Esophagus (tissue), 2 donors: ENCODE data around the gene PID1. TPM values are rescaled to one million over a fixed set of nuclear protein-coding genes. Genes with fewer than 3 reads are reported as not detected.

Experiments used
- H3K27ac ChIP-seq, 2 donors: one replicate each; pipeline ENCODE4 v1.5.1; 2013; ENCODE audit warnings: low read depth in 2 of 2, mild to moderate bottlenecking in 2 of 2, inconsistent platforms in 1 of 2, low read length in 1 of 2, moderate library complexity in 1 of 2
- H3K27me3 ChIP-seq, 2 donors: one replicate each; pipeline ENCODE4 v1.6.1; 2013; ENCODE audit warnings: low read length in 2 of 2, control low read depth in 1 of 2, mild to moderate bottlenecking in 1 of 2; ENCODE audit not compliant: insufficient read depth in 2 of 2, control insufficient read depth in 1 of 2
- H3K36me3 ChIP-seq, 2 donors: one replicate each; pipeline ENCODE4 v1.6.1; 2013; ENCODE audit warnings: low read length in 1 of 2; ENCODE audit not compliant: control insufficient read depth in 2 of 2, insufficient read depth in 2 of 2
- H3K4me1 ChIP-seq, 2 donors: one replicate each; pipeline ENCODE4 v1.6.1; 2013; ENCODE audit warnings: low read length in 1 of 2; ENCODE audit not compliant: control insufficient read depth in 2 of 2, insufficient read depth in 2 of 2
- H3K4me3 ChIP-seq, 2 donors: one replicate each; pipeline ENCODE4 v1.5.1; 2013; ENCODE audit warnings: low read length in 2 of 2, mild to moderate bottlenecking in 2 of 2, low read depth in 1 of 2, moderate library complexity in 1 of 2
- H3K9me3 ChIP-seq, 2 donors: one replicate each; pipeline ENCODE4 v1.6.1; 2013; ENCODE audit warnings: mild to moderate bottlenecking in 2 of 2, low read depth in 1 of 2, low read length in 1 of 2, moderate library complexity in 1 of 2; ENCODE audit not compliant: control insufficient read depth in 2 of 2, insufficient read depth in 1 of 2
- WGBS, 2 donors: extraction: QIAGEN DNeasy Blood & Tissue Kit; methylation state at CpG; one replicate each; pipeline ENCODE4 v1.1.7; 2013; 5-methylcytosine and 5-hydroxymethylcytosine counted together
- polyA plus RNA-seq, 2 donors: library from polyadenylated mRNA; stranded (reverse); fragments of 200-250 nt; gene quantifications; one replicate each; pipeline ENCODE4 v1.2.3, GENCODE V29; 2013
- donor health status: healthy with polysubstance abuse.
- donor health status: Bipolar disorder and iron deficiency.

The PID1 gene
- polyA plus RNA-seq, 2 donors, result 2.0 to 3.5 TPM

- Histone ChIP-seq H3K4me1 (no peaks in the 10 kb centered on the region), H3K9me3 (no peaks in the 10 kb centered on the region), H3K36me3 (no peaks in the 10 kb centered on the region), H3K27me3 (no peaks in the 10 kb centered on the region), H3K27ac (no peak overlapping the region), H3K4me3 (no peak overlapping the region)
- WGBS, 2 donors, result 73 to 87% methylated on average over 2 of the region's 2 CpGs
These were observed 145.0 kb downstream of the PID1 start for GRCh38 chr2:229126066-229126465.

- H3K4me3 ChIP-seq, result no peak overlapping the region
- H3K27me3 ChIP-seq, result no peaks in the 10 kb centered on the region
- no peaks in the 10 kb centered on the region for H3K4me1 ChIP-seq
- no peaks in the 10 kb centered on the region for H3K36me3 ChIP-seq
- no peak overlapping the region for H3K27ac ChIP-seq
- no peaks in the 10 kb centered on the region for H3K9me3 ChIP-seq
These were observed 147.0 kb downstream of the PID1 start for GRCh38 chr2:229124136-229124535.

GRCh38 chr2:229118927-229119326 is 152.2 kb downstream of the PID1 start:
- no peak overlapping the region for H3K4me3 ChIP-seq
- H3K36me3 ChIP-seq, result no peaks in the 10 kb centered on the region
- H3K27ac ChIP-seq, result no peak overlapping the region
- H3K27me3 ChIP-seq, result no peaks in the 10 kb centered on the region
- no peaks in the 10 kb centered on the region for H3K4me1 ChIP-seq
- no peaks in the 10 kb centered on the region for H3K9me3 ChIP-seq

GRCh38 chr2:229118336-229118735 is 152.8 kb downstream of the PID1 start:
- Histone ChIP-seq H3K9me3 (no peaks in the 10 kb centered on the region), H3K27me3 (no peaks in the 10 kb centered on the region), H3K27ac (no peak overlapping the region), H3K36me3 (no peaks in the 10 kb centered on the region), H3K4me3 (no peak overlapping the region), H3K4me1 (no peaks in the 10 kb centered on the region)
- WGBS, 2 donors, result 66 to 74% methylated on average over 4 of the region's 4 CpGs

GRCh38 chr2:229111744-229112143 is 159.3 kb downstream of the PID1 start:
- no peaks in the 10 kb centered on the region for H3K27me3 ChIP-seq
- WGBS, 2 donors, result 81 to 83% methylated on average over 5 of the region's 5 CpGs
- no peak overlapping the region for H3K27ac ChIP-seq
- H3K4me3 ChIP-seq, result no peak overlapping the region
- H3K9me3 ChIP-seq, result no peaks in the 10 kb centered on the region
- H3K36me3 ChIP-seq, result no peaks in the 10 kb centered on the region
- no peaks in the 10 kb centered on the region for H3K4me1 ChIP-seq

- Histone ChIP-seq H3K27ac (no peak overlapping the region), H3K4me3 (no peak overlapping the region), H3K4me1 (no peaks in the 10 kb centered on the region), H3K9me3 (no peaks in the 10 kb centered on the region), H3K36me3 (no peaks in the 10 kb centered on the region), H3K27me3 (no peaks in the 10 kb centered on the region)
- 91 to 94% methylated on average over 7 of the region's 7 CpGs for WGBS, 2 donors
These were observed 161.9 kb downstream of the PID1 start for GRCh38 chr2:229109195-229109594.

GRCh38 chr2:229107601-229108000 is 163.5 kb downstream of the PID1 start:
- H3K36me3 ChIP-seq, result no peaks in the 10 kb centered on the region
- H3K9me3 ChIP-seq, result no peaks in the 10 kb centered on the region
- H3K4me1 ChIP-seq, result no peaks in the 10 kb centered on the region
- H3K27me3 ChIP-seq, result no peaks in the 10 kb centered on the region
- no peak overlapping the region for H3K4me3 ChIP-seq
- 84 to 86% methylated on average over 7 of the region's 7 CpGs for WGBS, 2 donors
- H3K27ac ChIP-seq, result no peak overlapping the region

- no peak overlapping the region for H3K27ac ChIP-seq
- H3K27me3 ChIP-seq, result no peaks in the 10 kb centered on the region
- 62 to 64% methylated on average over 7 of the region's 7 CpGs for WGBS, 2 donors
These were observed 166.1 kb downstream of the PID1 start for GRCh38 chr2:229104974-229105387.

GRCh38 chr2:229104025-229104424 is 167.1 kb downstream of the PID1 start:
- Histone ChIP-seq H3K27ac (no peak overlapping the region), H3K4me3 (no peak overlapping the region), H3K9me3 (no peaks in the 10 kb centered on the region), H3K36me3 (no peaks in the 10 kb centered on the region), H3K27me3 (no peaks in the 10 kb centered on the region), H3K4me1 (no peaks in the 10 kb centered on the region)
- 94 to 96% methylated on average over 3 of the region's 3 CpGs for WGBS, 2 donors

More at GRCh38 chr2:229104974-229105387, 166.1 kb downstream of the PID1 start:
- Histone ChIP-seq H3K4me1 (no peaks in the 10 kb centered on the region), H3K36me3 (no peaks in the 10 kb centered on the region), H3K4me3 (no peak overlapping the region), H3K9me3 (no peaks in the 10 kb centered on the region)

- no peaks in the 10 kb centered on the region for H3K4me1 ChIP-seq
- WGBS, 2 donors, result 86 to 90% methylated on average over 1 of the region's 1 CpG
- H3K27me3 ChIP-seq, result no peaks in the 10 kb centered on the region
- no peaks in the 10 kb centered on the region for H3K36me3 ChIP-seq
- H3K9me3 ChIP-seq, result no peaks in the 10 kb centered on the region
- no peak overlapping the region for H3K4me3 ChIP-seq
- H3K27ac ChIP-seq, result no peak overlapping the region
These were observed 169.8 kb downstream of the PID1 start for GRCh38 chr2:229101314-229101713.
